Endothelial cell (in vitro differentiated cells): ENCODE measurements around the gene CDH26. TPM values are rescaled to one million over a fixed set of nuclear protein-coding genes. Genes with fewer than 3 reads are reported as not detected.

Experiments used
- DNase-seq: peaks from one replicate; pipeline ENCODE4 v3.0.0; 2021; ENCODE audit warnings: low spot score
- H3K27ac Mint-ChIP-seq: one replicate; pipeline ENCODE4 v1.8.0; 2021; ENCODE audit warnings: mixed read lengths, inconsistent platforms; ENCODE audit not compliant: unreplicated experiment
- H3K27me3 Mint-ChIP-seq: one replicate; pipeline ENCODE4 v1.8.0; 2021; ENCODE audit warnings: mild to moderate bottlenecking, moderate library complexity, mixed read lengths, inconsistent platforms; ENCODE audit not compliant: unreplicated experiment
- H3K36me3 Mint-ChIP-seq: one replicate; pipeline ENCODE4 v1.8.0; 2021; ENCODE audit warnings: mild to moderate bottlenecking, low read depth, mixed read lengths, inconsistent platforms; ENCODE audit not compliant: unreplicated experiment
- H3K4me1 Mint-ChIP-seq: one replicate; pipeline ENCODE4 v1.8.0; 2021; ENCODE audit warnings: mild to moderate bottlenecking, mixed read lengths, inconsistent platforms; ENCODE audit not compliant: unreplicated experiment
- H3K4me3 Mint-ChIP-seq: one replicate; pipeline ENCODE4 v1.8.0; 2021; ENCODE audit warnings: mild to moderate bottlenecking, mixed read lengths, inconsistent platforms; ENCODE audit not compliant: unreplicated experiment
- H3K9me3 Mint-ChIP-seq: one replicate; pipeline ENCODE4 v1.8.0; 2021; ENCODE audit warnings: mixed read lengths, inconsistent platforms; ENCODE audit not compliant: unreplicated experiment
- CTCF ChIP-seq: fragments of 200-600 bp; sonication (generic); IDR thresholded peaks from one replicate; pipeline ENCODE4 v1.5.0; 2021; ENCODE audit warnings: antibody characterized with exemption; ENCODE audit not compliant: unreplicated experiment
- total RNA-seq: library from RNA; stranded (reverse); fragmentation: NEBNext Ultra II Directional; extraction: Animal tissue kit (Norgen Biotek cat#: 25700); gene quantifications from one replicate; pipeline ENCODE4 v1.2.1, GENCODE V29; 2021; ENCODE audit not compliant: unreplicated experiment

The CDH26 gene
- total RNA-seq, 1 donor from 2014 or later: 5.4 TPM

GRCh38 chr20:59923514-59923913 lies 34.7 kb upstream of the CDH26 start:
- no peaks in the 10 kb centered on the region for H3K36me3 Mint-ChIP-seq

GRCh38 chr20:59925359-59925758 lies 32.9 kb upstream of the CDH26 start:
- Mint-ChIP-seq H3K4me3 (no peak overlapping the region), H3K36me3 (no peaks in the 10 kb centered on the region), H3K4me1 (no peaks in the 10 kb centered on the region), H3K27me3 (peaks cover 2% of the 10 kb centered on the region), H3K27ac (no peak overlapping the region), H3K9me3 (no peaks in the 10 kb centered on the region)
- DNase-seq: no peak
- TF ChIP-seq CTCF: no peak

More at GRCh38 chr20:59923514-59923913, 34.7 kb upstream of the CDH26 start:
- no peaks in the 10 kb centered on the region for H3K9me3 Mint-ChIP-seq
- peaks cover 2% of the 10 kb centered on the region for H3K27me3 Mint-ChIP-seq
- no peak overlapping the region for H3K4me3 Mint-ChIP-seq
- no peak overlapping the region for H3K27ac Mint-ChIP-seq
- no peak for TF ChIP-seq CTCF
- no peaks in the 10 kb centered on the region for H3K4me1 Mint-ChIP-seq
- no peak for DNase-seq

GRCh38 chr20:59925899-59926298 lies 32.3 kb upstream of the CDH26 start:
- H3K4me1 Mint-ChIP-seq: no peaks in the 10 kb centered on the region
- no peak overlapping the region for H3K4me3 Mint-ChIP-seq
- no peak overlapping the region for H3K27ac Mint-ChIP-seq
- no peaks in the 10 kb centered on the region for H3K36me3 Mint-ChIP-seq
- no peak for TF ChIP-seq CTCF
- no peaks in the 10 kb centered on the region for H3K9me3 Mint-ChIP-seq
- DNase-seq: no peak
- H3K27me3 Mint-ChIP-seq: peaks cover 2% of the 10 kb centered on the region

GRCh38 chr20:59931511-59932312 lies 26.5 kb upstream of the CDH26 start:
- no peak overlapping the region for H3K4me3 Mint-ChIP-seq
- no peak overlapping the region for H3K27ac Mint-ChIP-seq
- DNase-seq: no peak

More at GRCh38 chr20:59931511-59932312, 26.5 kb upstream of the CDH26 start:
- peaks cover 2% of the 10 kb centered on the region for H3K4me1 Mint-ChIP-seq
- no peaks in the 10 kb centered on the region for H3K36me3 Mint-ChIP-seq
- H3K27me3 Mint-ChIP-seq: peaks cover 3% of the 10 kb centered on the region
- no peak for TF ChIP-seq CTCF
- no peaks in the 10 kb centered on the region for H3K9me3 Mint-ChIP-seq
